ENCODE results near the gene PIP5KL1. TPM values are rescaled to one million over a fixed set of nuclear protein-coding genes. Genes with fewer than 3 reads are reported as not detected.

Gene PIP5KL1
- polyA plus RNA-seq, 1 donor (not counting 4 experiments of a cell fraction or from before 2014, with no cell fraction given) = 4.4 TPM

DNA sequence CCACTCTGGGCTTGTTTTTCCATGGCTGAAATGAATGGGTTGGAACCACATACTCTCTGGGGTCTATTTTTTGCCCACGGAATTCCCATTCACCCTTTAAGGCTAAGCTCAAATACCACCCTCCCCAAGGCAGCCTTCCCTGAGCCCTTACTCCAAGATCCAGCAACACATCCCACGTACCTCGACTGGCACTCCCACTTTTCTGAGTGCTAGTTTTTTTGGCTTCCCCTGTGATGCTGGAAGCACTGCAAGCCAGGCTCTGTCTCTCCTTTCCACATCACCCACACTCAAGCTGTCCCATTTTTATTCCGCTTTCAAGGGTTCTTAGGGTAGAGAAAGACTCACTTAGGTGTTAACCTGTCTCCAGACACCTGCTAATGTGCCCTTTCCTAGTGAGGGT, 37.2 kb downstream of the PIP5KL1 start:
- no peak overlapping the region for H3K4me3 ChIP-seq (ENCODE audit: control insufficient read depth in 2 of 3, extremely low read depth in 1 of 3, insufficient read depth in 2 of 3, low read depth in 1 of 3, low read length in 3 of 3)
- dilution Hi-C loops (cut with MboI; ENCODE audit: extremely low pct_ligation_motif_present, low sequenced_read_pairs) = no loop called here
- no peaks in the 10 kb centered on the region for H3K9me1 ChIP-seq (ENCODE audit: control insufficient read depth, extremely low read depth, insufficient read depth, low read length)
- DNase-seq (ENCODE audit: low read depth, low spot score) (no peak), FAIRE-seq (no peak)
- H3K27ac ChIP-seq (ENCODE audit: control insufficient read depth, insufficient read depth, low read length) = no peak overlapping the region
- H3K9me3 ChIP-seq (ENCODE audit: control insufficient read depth, low read depth, low read length) = peaks cover 13% of the 10 kb centered on the region
- no peak overlapping the region for H3K4me2 ChIP-seq (ENCODE audit: control insufficient read depth, extremely low read depth, insufficient read depth, low read depth, low read length)
- H3K9ac ChIP-seq (ENCODE audit: control insufficient read depth, extremely low read depth, insufficient read depth, low read length) = no peak overlapping the region
- H3K27me3 ChIP-seq (ENCODE audit: control insufficient read depth, extremely low read depth, insufficient read depth, low read length) = no peaks in the 10 kb centered on the region
- no peak overlapping the region for H2AFZ ChIP-seq (ENCODE audit: control insufficient read depth, low read length)
- peaks cover 2% of the 10 kb centered on the region for H3K79me2 ChIP-seq (ENCODE audit: control insufficient read depth, insufficient read depth, low read length)
- no peak for TF ChIP-seq EZH2 (IDR thresholded peaks at IDR 0.05; ENCODE audit: low read length)
- TF ChIP-seq, protein P1, sequence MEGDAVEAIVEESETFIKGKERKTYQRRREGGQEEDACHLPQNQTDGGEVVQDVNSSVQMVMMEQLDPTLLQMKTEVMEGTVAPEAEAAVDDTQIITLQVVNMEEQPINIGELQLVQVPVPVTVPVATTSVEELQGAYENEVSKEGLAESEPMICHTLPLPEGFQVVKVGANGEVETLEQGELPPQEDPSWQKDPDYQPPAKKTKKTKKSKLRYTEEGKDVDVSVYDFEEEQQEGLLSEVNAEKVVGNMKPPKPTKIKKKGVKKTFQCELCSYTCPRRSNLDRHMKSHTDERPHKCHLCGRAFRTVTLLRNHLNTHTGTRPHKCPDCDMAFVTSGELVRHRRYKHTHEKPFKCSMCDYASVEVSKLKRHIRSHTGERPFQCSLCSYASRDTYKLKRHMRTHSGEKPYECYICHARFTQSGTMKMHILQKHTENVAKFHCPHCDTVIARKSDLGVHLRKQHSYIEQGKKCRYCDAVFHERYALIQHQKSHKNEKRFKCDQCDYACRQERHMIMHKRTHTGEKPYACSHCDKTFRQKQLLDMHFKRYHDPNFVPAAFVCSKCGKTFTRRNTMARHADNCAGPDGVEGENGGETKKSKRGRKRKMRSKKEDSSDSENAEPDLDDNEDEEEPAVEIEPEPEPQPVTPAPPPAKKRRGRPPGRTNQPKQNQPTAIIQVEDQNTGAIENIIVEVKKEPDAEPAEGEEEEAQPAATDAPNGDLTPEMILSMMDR (optimal IDR thresholded peaks at IDR 0.05 in 1 of 3, IDR thresholded peaks at IDR 0.05 in 1 of 3, conservative IDR thresholded peaks at IDR 0.05 in 1 of 3; ENCODE audit: extremely low read depth in 1 of 3, insufficient read depth in 2 of 3, low read length in 3 of 3) = no peak
- peaks cover 31 to 32% of the 10 kb centered on the region in 2 experiments for H3K36me3 ChIP-seq (ENCODE audit: control insufficient read depth in 2 of 2, extremely low read depth in 1 of 2, insufficient read depth in 2 of 2, low read length in 2 of 2)
- H3K4me1 ChIP-seq (ENCODE audit: control insufficient read depth, extremely low read depth, insufficient read depth, low read length) = peaks cover 2% of the 10 kb centered on the region
- no peaks in the 10 kb centered on the region for H4K20me1 ChIP-seq (ENCODE audit: control insufficient read depth, extremely low read depth, insufficient read depth, low read length)

GRCh38 chr9:127892831-127893230, 37.7 kb downstream of the PIP5KL1 start:
- H2AFZ ChIP-seq (ENCODE audit: control insufficient read depth, low read length) = no peak overlapping the region
- TF ChIP-seq, protein P1 (optimal IDR thresholded peaks at IDR 0.05 in 1 of 3, IDR thresholded peaks at IDR 0.05 in 1 of 3, conservative IDR thresholded peaks at IDR 0.05 in 1 of 3; ENCODE audit: extremely low read depth in 1 of 3, insufficient read depth in 2 of 3, low read length in 3 of 3) = no peak
- no peak for TF ChIP-seq EZH2 (IDR thresholded peaks at IDR 0.05; ENCODE audit: low read length)
- H3K9ac ChIP-seq (ENCODE audit: control insufficient read depth, extremely low read depth, insufficient read depth, low read length) = no peak overlapping the region
- H3K4me2 ChIP-seq (ENCODE audit: control insufficient read depth, extremely low read depth, insufficient read depth, low read depth, low read length) = no peak overlapping the region
- DNase-seq (ENCODE audit: low read depth, low spot score) = no peak
- no peak overlapping the region for H3K27ac ChIP-seq (ENCODE audit: control insufficient read depth, insufficient read depth, low read length)
- H3K9me3 ChIP-seq (ENCODE audit: control insufficient read depth, low read depth, low read length) = peaks cover 13% of the 10 kb centered on the region
- dilution Hi-C loops (cut with MboI; ENCODE audit: extremely low pct_ligation_motif_present, low sequenced_read_pairs) = no loop called here
- no peak overlapping the region for H3K4me3 ChIP-seq (ENCODE audit: control insufficient read depth in 2 of 3, extremely low read depth in 1 of 3, insufficient read depth in 2 of 3, low read depth in 1 of 3, low read length in 3 of 3)
- no peaks in the 10 kb centered on the region for H3K9me1 ChIP-seq (ENCODE audit: control insufficient read depth, extremely low read depth, insufficient read depth, low read length)
- H3K4me1 ChIP-seq (ENCODE audit: control insufficient read depth, extremely low read depth, insufficient read depth, low read length) = no peaks in the 10 kb centered on the region
- peaks cover 31 to 32% of the 10 kb centered on the region in 2 experiments for H3K36me3 ChIP-seq (ENCODE audit: control insufficient read depth in 2 of 2, extremely low read depth in 1 of 2, insufficient read depth in 2 of 2, low read length in 2 of 2)
- no peak for FAIRE-seq
- no peaks in the 10 kb centered on the region for H3K27me3 ChIP-seq (ENCODE audit: control insufficient read depth, extremely low read depth, insufficient read depth, low read length)
- peaks cover under 1% of the 10 kb centered on the region for H3K79me2 ChIP-seq (ENCODE audit: control insufficient read depth, insufficient read depth, low read length)
- H4K20me1 ChIP-seq (ENCODE audit: control insufficient read depth, extremely low read depth, insufficient read depth, low read length) = no peaks in the 10 kb centered on the region

All from keratinocyte (primary cell).